ENCODE measurements around the gene MRPL50.

DNA sequence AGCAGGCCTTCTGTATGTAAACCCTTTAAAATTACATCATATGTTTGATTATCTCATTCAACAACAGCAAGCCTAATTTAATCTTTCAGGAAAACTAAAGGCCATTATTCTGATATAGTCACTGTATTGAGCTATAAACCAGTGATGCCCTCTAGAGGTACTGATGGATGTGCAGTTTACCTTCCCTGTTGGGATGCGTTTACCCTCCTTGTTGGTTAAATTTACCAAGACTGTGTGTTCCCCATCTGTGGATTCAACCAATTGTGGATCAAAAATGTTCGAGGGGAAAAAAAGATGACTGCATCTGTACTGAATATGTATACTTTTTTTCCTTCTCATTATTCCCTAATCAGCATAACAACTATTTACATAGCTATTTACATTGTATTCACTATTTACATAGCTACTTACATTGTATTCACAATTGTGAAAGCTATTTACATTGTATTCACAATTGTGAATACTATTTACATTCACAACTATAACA lies 9.9 kb downstream of the MRPL50 start:
- no peak for TF ChIP-seq EZH2 (IDR thresholded peaks at IDR 0.05)
- no peak for TF ChIP-seq POLR2AphosphoS5 (IDR thresholded peaks at IDR 0.05; ENCODE audit: borderline replicate concordance, low read depth, low read length)

Measured in SK-N-MC (cell line).